LNCAP (cell line): ENCODE results near the gene CDC14A.

Experiments
- CTCF ChIP-seq: fragments of 450-650 bp; IDR thresholded peaks from 2 replicates; pipeline ENCODE4 v1.5.1; 2017; ENCODE audit warnings: mild to moderate bottlenecking

CDC14A gene

DNA sequence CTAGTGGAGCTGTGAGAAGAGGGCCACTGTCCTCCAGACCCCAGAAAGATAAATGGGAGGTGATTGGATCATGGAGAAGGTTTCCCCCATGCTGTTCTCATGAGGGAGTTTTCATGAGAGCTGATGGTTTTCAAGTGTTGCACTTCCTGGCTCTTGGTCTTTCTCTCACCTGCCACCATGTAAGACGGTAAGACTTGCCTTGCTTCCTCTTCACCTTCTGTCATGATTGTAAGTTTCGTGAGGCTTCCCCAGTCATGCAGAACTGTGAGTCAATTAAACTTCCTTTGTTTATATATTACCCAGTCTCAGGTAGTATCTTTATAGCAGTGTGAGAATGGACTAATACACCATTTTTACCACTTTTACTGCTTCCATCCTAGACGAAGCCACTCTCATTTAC is 213.2 kb downstream of the CDC14A start:
- no peak for TF ChIP-seq CTCF

- no peak for TF ChIP-seq CTCF
Measured at GRCh38 chr1:100565937-100566699, 213.8 kb downstream of the CDC14A start.

DNA sequence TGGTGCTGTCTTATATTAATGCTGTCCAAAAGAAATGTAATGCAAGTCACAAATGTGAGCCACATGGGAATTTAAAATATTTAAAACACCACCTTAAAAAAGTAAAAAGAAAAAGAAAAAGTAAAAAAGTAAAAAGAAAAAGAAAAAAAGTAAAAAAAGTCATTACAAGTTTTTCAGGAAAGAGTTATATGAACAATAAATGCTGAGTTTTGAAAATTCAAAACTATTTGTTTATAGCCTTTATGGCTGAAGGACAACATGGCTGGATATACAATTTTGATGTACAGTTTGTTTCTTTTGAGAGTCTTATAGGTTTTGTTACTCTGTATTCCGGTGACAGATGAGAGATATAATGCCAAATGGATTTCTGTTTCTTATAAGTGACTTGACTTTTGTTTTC is 214.8 kb downstream of the CDC14A start:
- TF ChIP-seq CTCF = no peak
